Globus pallidus (tissue), 1 donor: ENCODE results near the gene IGFALS.

Experiments
- DNase-seq: peaks from one replicate; pipeline ENCODE4 v3.0.0-alpha.2; 2015; ENCODE audit warnings: low spot score

IGFALS gene

GRCh38 chr16:1743376-1744337, 49.8 kb downstream of the IGFALS start:
- DNase-seq: no peak

- no peak for DNase-seq
Observed at GRCh38 chr16:1741553-1742165, 51.8 kb downstream of the IGFALS start.

DNA sequence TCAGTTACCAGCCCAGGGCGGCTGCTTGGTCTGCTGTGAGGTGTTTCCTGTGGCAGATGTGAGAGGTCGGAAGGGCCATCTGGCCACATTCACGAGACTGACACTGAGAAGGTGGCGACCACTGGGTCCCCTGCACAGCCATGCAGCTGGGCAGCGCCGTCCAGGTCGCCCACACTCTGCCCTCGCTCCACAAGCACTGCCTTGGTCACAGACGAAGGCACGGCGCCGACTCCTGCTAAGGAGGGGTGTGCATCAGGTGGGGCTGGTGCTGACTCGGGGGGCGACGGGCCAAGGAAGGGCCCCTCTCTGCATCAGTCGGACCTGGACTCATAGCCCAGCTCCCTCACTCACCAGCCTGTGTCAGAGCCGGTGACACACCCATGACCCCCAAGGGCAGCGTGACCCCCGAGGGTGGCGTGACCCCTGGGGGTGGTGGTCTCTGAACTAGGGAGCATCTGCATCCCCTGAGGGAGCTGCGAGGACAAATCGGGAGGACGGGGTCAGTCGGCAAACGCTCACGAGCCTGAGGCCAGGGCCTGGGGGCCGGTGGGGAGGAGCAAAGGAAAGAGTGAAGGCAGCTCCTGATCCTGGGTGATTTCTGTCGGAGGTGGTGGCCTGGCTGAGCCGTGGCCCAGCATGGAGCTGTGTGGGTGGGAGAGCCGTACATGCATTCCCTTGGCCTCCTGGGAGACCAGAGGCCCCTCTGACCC, 52.6 kb downstream of the IGFALS start:
- DNase-seq: no peak
